Mucosa of gallbladder (tissue), 1 donor: ENCODE data around the gene RNF166. TPM values are rescaled to one million over a fixed set of nuclear protein-coding genes. Genes with fewer than 3 reads are reported as not detected.

Source experiments
- DNase-seq: peaks from one replicate; pipeline ENCODE4 v3.0.0-alpha.2; 2020; ENCODE audit warnings: low spot score
- total RNA-seq: library from RNA; stranded (reverse); gene quantifications from one replicate; pipeline ENCODE4 v1.2.1, GENCODE V29; 2021
- donor health status: DM: no; HTN: no; CAD: no.

RNF166 gene
- total RNA-seq, result 28.4 TPM

GRCh38 chr16:88706229-88706964, at the start of gene RNF166, which contains the start of gene CTU2:
RNF166 (minus strand) TSS chr16:88706408; CDS start chr16:88706325, 83 bp downstream.
CTU2 (plus strand) TSS chr16:88706503; CDS start chr16:88706531, 28 bp downstream.
- peak; percentile 91 for DNase-seq

DNA sequence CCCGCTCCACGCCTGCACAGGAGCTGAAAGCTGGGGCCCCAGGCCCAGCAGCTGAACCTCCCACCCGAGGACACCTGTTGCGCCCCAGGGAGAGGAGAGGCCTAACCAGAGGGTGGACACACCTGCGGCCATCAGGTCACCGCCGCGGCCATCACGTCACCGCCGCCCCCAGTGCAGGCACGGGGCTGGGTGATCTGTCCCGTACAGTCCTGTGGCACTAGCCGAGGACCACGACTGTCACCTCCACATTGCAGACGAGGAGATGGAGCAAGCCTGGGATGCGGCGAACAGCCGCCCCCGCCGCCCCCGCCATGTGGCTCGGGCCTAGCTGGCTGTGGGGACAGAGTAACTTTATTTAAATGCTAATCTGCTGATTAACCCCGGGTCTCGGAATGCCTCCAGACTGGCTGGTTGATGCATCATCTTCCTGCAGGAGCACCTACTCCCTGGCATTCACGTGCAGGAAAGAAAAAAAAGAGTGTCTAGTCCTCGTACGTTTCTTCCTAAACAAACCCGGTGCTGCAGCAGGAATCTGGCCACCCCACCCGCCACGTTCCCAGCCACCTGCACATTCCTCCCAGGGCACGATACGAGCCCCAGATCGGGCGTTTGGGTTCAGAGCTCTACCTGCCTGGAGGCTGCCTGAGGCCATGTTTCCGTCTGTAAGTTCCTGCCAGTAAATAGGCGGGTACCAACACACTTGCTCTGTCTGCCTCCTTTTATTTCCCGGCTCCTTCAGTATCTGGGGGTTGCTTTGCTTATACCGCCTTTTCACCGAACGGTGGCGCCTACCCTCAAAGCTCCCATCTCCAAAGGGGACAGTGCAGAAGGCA, 48.9 kb upstream of the RNF166 start:
- DNase-seq, result no peak

DNA sequence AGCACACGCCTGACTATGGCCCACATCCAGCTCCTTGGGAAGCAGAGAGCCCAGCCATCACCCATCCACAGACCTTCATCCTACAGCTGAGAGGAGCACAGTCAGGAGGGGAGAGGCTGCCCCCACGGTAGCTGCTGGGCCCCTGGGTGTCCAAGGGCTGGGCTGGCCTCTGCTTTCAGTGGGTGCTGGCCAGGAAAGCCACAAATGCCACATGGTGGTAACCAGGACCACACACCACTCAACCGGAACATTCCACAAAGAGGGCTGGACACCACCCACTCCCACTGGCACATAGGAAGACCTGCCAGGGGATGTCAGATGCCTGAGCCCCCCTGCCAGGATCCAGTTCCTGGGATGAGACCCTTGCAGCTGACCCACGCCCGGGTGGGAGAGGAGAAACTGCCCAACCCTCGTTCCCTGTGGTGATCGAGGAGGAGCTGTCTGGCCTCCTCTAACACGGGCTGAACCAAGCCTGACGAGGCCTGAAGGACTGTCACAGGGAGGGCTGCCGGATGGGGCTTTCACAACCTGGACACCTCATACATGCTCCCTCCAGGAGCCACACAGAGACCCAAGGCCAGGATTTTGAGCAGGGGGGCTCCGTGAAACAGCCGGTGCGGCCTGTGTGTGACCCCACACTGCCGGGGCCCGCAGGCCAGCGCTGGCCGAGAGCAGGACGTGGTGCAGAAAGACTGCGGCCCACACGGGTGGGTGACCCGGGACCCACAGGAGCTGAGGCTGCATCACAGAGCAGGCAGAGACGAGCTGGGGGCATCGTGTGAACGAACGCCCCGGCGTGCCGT, 48.1 kb upstream of the RNF166 start:
- no peak for DNase-seq

- no peak for DNase-seq
Measured at GRCh38 chr16:88753602-88754001, 47.4 kb upstream of the RNF166 start.

- no peak for DNase-seq
Measured at GRCh38 chr16:88753191-88753590, 47.0 kb upstream of the RNF166 start.

DNA sequence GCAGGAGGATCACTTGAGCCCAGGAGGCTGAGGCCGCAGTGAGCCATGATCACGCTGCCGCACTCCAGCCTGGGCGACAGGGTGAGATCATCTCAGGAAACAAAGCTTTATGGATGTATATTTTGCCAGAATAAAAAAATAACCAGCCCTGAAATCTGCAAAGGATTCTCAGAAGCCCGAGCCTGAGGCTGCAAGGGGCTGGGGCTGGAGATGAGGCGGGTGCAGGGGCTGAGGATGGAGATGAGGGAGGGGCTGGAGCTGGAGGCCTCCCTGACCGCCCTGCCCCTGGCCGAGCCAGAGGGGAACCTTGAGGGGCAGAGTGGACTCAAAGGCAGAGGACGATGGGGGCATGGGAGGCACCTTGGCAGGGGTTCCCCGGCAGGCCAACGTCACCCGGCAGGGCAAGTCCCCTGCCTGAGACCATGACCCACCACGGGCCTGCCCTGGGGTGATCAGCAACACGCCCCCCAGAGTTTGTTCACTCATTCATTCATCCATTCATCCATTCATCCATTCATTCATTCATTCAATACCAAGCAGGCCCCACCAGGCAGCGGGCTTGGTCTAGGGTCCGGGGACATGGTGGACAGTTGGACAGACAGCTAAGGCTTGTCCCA, 46.3 kb upstream of the RNF166 start:
- no peak for DNase-seq

DNA sequence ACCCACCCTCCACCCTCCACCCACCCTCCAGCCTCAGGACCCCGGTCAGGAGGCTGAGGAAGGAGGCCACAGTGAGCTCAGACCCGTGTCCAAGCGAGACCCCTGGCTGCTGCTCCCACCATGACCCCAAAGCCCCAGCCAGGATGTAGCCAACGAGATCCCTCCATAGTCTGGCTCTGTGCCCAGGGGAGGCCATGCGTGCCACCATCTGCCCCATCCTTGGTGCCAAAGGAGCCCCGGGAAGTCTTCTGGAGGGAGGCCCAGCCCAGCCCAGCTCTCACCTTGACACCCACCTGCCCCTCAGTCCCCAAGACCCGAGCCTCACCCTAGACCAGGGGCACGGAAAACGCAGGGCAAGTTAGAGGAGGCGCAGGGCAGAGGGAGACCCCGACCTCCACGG, 44.6 kb upstream of the RNF166 start:
- no peak for DNase-seq

DNA sequence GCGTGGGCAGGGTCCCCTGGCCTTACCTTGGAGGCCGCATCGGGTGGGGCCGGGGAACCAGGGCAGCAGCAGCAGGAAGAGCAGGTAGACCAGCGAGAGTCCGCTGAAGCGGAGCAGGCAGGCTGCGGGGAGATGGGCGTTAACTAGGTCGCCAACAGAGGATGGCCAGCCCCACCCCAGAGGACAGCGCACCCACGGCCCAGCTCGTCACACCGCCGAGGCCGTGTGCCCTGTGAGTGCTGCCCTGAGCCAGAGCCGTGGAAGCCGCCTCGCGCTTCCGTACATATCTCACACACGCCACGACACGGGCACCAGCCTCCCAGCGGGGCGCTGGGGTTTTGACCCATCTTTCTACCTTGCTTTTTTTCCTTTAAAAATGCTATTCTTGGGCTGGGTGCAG, 43.1 kb upstream of the RNF166 start:
- no peak for DNase-seq

- DNase-seq, result no peak
Measured at GRCh38 chr16:88748364-88748763, 42.2 kb upstream of the RNF166 start.

DNA sequence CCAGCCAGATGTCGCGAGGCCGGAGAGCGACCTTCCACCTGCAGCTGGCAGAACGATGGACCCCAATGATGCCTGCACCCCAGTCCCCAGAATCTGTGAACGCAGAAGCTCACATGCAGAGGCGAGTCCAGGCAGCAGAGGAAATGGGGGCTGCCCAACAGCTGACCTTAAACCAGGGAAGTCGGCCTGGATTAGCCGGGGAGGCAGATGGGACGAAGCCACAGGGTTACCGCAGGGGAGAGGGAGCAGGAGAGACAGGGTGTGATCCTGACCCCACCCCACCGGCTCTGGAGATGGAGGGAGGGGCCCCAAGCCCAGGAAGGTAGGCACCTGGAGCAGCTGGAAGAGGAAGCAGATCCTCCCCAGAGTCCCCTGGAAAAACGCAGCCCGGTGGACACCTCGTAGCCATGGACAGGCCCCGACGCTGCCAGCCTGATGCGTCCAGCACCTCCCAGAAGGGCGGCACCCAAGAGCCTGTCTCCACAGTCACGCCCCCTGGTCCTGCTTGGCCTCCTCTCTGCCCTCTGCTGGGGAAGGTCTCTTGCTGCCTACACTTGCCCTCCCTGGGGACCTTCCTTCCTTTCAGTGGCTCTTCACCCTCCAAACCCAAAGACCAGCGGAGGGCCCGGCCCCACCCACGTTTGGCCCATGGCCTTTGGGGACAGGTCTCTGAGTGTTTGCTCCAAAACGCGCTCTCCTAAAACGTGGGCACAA, 41.5 kb upstream of the RNF166 start:
- no peak for DNase-seq

DNA sequence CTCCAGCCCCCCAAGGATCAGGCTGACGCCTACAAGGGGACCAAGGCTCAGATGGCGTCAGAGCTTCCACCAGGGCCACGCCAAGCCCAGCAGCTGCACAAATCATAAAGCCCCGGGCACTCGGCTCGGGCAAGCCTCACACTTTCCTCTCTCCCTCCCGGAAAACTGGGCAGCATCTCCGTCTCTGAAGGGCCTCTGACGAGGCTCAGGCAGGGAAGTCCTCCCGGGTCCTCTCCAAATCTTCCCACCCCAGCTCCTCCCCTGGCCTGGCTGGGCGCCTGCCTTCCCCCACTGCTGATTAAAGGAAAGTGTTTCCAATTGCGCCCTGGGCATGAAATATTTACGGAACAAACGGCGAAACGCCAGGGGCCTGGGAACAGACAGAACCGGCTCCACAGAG, 40.3 kb upstream of the RNF166 start:
- no peak for DNase-seq

GRCh38 chr16:88744577-88745521, 38.6 kb upstream of the RNF166 start:
- no peak for DNase-seq

GRCh38 chr16:88743693-88744576, 37.7 kb upstream of the RNF166 start:
- peak; percentile 76 for DNase-seq

DNA sequence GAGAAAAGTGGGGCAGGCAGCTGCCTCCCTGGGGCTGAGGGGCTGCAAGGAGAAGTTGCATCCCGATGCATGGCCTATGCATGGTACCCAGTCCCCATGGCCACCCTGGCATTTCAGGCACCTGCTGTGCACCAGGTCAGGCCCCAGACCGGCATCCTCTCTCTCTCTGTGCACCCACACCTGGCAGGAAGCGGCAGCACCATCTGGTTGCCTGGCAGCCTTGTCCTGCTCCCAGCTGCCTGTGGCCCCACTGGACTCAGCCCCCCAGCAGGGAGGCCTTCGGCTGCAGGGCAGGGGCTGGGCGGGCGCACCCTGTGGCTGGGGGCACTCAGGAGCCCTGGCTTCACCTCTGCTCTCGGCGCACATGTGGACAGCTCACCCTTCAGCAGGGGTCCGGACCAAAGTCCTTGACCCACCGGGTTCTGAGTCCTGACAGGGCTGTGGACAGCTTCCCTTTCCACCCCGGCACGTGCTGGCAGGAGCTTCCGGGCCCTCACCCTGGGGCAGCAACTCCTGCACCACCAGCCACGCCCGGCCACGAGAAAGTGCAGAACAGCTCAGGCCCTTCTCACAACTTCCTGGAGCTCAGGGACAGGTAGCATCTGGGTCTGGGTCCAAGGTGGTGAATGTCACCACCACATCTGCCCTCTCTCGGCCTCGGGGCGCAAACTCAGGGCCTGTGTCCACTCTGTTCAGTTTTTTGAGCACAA, 36.8 kb upstream of the RNF166 start:
- no peak for DNase-seq

DNA sequence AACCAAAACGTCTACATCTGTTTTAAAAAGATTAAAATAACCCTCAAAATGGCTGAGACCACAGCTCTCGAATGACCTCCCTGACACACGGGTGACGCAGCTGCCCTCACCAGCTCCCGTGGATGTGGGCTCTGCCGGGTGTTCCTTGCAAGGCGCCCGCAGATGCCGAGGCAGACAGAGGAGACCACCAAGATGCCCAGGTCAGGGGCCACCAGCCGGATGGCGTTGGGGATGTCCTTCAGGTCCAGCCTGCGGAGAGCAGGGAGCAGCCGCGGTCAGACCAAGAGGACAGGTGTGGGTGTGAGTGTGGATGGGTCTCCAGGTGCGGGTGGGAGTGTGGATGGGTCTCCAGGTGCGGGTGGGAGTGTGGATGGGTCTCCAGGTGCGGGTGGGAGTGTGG, 35.2 kb upstream of the RNF166 start:
- no peak for DNase-seq

- DNase-seq, result no peak
Measured at GRCh38 chr16:88740727-88741055, 34.5 kb upstream of the RNF166 start.

- no peak for DNase-seq
Measured at GRCh38 chr16:88739977-88740726, 33.9 kb upstream of the RNF166 start.
